ENCODE measurements around the gene STUM.

The STUM gene

DNA sequence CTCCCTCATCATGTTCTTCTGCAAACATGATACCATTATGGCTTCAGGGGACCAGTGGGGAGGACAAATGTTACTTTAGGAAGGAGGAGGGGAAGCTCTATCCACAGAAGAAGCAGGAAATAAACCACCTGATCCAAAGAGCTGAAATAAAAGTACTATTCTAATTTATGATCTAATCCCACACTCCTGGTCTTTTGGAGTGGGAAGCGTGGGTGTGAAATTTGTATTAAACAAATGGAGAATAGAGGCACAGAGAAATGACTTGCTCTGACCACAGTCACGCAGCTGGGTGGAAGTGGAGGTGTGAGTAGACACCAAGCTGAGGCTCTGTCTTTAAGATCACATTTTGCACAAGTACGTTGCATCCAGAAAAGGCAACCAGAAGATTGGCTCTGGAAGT is 14.5 kb upstream of the STUM start:
- no peak for DNase-seq

DNA sequence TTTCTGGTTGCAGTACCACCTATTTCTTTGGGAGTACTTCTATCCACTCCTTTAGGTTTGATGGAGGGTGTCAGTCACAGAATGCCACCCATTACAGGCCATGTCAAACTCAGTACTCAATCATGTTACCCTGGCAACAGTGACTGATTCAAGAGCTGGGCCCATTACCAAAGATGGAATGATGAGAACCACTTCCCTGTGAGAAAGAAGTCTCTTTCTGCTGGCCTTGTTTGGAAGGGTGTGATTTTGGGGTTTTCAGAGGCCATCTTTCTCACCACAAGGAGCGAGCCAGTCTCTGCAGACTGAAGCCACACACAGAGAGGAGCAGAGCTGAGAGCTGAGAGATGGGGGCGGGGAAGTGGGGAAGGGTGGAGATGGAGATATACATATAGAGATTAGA is 13.9 kb upstream of the STUM start:
- no peak for DNase-seq

DNA sequence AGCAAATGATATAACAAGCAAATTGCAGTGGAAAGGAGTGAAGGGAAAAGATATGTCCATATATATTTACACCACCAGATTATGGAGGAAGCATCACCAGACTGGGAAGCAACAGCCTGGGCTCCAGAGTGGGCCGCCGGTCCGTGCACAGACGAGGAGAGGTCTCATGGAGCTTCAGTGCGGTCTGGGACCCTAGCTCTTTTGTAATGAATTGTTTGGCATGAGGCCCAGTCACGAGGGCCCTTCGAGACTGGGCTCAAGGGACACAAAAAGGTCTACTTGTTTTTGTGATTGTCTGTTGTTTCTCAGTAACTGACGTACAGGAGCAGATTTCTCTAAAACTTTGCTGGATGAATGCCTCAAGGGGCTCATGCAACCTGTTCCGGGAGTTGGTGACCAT is 12.9 kb upstream of the STUM start:
- DNase-seq = no peak

DNA sequence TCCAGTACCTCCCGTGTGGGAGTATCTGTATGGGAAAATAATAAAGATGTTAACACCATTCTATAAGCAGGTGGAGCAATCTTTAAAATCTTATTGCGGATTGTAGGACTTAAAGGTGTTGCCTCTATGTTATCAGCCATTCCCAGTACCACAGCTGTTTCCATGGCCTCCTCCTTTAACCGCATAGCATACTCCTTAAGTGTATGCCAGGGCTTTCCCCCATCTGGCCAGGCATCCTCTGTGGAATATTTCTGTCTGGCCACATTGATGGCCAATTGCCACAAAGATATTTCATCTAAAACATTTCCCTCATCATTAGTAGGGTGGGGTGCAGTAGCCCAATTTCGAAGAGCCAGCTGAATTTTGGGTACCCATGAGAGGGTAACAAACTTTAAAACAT is 7.3 kb upstream of the STUM start:
- DNase-seq = no peak

DNA sequence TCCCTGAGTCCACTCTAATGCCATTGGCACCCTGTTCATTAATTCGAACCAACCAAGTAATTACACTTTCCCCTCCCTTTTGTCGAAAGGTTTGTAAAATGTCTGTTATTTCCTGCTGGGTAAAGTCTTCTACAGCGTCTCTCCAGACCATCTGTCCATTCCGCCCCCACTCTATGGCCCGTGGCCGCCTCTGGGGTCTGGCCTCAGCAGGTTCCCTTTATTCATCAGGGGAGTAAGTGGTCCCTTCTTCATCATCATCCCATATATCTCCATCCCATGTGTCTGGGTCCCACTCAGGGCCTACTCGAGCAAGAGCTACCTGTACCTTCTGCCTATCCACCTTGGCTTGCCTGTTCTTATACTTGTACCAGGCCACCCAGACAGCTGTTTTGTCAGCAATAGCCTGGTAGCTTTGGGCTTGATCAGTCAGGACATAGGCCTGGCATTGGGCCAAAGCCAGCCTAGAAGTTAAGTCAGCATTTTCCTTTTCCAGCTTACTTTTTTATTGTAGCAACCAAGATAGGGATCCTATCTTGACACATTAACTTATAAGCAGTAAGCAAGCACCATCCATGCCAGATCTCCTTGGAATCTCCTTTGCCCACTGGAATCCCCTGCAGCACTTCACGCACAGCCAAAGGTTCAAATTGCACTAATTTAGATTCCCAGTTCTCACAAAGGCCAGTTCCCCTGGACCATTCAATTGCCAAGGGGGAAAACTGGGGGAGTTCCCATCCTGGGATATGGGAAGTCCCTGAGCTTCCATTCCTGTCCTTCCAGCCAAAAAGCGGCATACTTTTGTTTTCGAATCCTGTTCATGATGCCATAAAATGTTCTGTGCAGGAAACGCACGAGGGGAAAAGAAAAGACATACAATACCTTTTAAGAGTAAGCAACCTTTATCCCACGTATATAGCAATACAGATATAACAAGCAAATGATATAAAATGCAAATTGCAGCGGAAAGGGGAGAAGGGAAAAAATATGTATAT is 6.6 kb upstream of the STUM start:
- no peak for DNase-seq

DNA sequence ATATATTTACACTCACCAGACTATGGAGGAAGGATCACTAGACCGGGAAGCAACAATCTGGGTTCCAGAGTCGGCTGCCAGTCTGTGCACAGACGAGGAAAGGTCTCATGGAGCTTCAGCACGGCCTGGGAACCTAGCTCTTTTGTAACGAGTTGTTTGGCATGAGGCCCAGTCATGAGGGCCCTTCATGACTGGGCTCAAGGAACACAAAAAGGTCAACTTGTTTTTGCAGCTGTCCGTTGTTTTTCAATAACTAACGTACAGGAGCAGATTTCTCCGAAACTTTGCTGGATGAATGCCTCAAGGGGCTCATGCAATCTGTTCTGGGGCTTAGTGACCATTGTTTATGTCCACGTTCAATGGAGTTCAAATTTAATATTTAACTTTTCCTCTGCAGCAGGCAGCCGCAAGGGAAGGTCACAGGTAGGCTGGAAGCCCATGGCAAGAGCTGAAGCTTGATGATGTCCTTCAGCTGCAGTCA is 5.9 kb upstream of the STUM start:
- DNase-seq = no peak

DNA sequence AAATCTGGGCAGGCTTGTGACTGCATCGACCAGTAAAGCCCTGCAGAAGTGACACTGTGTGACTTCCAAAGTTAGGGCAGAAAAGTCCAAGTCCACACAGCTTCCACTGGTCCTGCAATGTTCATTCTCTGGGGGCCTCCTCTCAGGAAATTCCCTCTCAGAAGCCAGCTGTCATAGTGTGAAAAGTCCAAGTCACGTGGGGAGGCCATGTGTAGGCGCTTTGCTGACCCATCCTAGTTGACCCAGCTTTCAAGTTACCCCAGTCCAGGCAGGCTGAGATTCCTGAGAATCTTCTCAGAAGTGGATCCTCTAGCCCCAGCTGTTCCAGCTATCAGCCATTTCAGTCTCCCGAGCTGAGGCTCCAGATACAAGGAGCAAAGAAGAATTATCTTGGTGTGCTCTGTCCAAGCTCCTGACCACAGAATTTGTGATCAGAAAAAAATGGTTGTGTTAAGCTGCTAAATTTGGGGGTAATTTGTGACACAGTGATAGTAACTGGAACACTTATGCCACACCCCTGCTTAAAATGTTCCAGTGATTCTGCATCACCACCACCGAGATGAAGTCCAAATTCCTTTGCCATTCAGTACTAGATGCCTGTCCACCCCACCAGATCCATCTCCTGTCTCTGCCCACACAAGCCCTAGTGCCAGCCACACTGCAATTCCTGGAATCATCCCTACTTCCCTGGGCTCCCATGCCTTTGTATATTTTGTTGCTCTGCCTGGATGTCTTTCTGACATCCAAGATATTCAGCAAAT is 2.5 kb upstream of the STUM start:
- no peak for DNase-seq

DNA sequence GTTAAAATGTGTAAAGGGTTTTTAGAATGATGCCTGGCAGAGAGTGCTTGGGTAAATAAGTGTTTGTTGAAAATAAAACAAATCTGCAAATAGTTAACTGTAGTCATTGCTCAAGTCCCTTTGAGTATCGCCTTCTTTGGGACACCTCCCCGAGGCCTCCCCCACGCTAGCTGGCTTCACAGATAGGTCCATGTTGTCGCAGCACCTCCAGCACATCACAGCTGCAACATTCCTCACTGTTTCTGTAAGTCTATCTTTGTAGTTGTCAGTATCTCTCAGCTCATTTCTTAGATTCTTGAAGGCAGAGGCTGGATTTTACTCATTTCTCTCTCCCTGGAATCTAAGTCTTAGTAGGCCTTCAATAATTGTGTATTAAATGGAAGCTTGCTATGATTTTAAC is 1.6 kb upstream of the STUM start:
- no peak for DNase-seq

DNA sequence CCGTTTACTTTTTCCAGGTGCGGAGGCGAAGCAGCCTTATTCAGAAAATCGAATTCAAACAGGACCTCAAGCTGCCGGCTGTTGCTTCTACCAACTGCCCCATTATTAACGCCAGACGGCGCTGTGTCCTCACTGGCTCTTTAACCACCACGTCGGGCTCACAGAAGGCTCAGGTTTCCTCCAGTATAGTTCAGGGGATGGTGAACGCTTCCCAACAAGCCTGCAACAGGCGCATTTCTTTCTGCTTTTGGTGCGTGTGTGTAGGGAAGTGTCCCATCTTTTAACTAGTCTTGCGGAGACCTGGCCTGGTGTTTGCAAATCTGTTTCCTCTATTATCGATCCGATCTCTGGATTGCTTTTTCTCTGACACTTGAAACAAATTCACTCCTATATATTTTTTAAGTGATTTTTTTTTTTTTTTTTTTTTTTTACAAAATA is 791 bp upstream of the STUM start:
- no peak for DNase-seq

DNA sequence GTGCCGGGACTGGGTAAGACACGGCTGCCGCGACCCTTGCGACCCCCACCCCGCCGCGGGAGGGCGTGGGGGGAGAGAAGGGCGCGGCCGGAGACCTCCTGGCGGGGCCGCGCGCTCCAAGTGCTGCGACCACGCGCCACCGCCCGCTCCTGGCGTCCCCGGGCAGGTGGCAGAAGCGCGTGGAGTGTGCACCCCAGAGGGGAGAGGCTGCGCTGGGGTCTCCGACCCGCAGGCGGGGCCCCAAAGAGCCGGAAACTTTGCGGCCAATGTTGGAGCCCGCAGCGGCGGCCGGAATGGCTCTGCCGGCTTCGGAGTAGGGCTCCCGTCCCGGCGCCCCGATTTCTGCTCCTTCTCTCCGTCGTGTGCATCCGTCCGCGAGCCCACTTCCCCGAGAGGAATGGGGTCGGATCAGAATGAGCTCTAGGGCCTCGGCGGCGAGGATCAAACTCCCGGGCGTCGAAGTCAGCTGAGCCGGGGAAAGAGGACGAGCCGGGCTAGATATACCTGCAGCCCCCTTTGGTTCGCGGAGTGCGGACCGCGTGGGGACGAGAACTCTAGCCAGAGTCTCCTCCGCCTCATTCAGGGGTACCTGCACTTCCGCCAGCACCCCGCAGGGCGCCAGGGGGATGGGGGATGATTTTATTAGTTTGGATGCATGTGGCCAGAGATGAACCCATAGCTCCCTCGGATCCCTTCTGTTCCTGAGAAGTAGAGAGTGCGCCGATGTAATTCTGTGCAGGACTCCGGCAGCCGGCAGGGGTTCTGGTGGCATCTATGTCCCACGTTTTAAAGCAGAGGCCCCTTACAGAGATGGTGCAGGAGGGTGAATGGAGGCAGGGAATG is 751 bp downstream of the STUM start:
- DNase-seq = no peak

DNA sequence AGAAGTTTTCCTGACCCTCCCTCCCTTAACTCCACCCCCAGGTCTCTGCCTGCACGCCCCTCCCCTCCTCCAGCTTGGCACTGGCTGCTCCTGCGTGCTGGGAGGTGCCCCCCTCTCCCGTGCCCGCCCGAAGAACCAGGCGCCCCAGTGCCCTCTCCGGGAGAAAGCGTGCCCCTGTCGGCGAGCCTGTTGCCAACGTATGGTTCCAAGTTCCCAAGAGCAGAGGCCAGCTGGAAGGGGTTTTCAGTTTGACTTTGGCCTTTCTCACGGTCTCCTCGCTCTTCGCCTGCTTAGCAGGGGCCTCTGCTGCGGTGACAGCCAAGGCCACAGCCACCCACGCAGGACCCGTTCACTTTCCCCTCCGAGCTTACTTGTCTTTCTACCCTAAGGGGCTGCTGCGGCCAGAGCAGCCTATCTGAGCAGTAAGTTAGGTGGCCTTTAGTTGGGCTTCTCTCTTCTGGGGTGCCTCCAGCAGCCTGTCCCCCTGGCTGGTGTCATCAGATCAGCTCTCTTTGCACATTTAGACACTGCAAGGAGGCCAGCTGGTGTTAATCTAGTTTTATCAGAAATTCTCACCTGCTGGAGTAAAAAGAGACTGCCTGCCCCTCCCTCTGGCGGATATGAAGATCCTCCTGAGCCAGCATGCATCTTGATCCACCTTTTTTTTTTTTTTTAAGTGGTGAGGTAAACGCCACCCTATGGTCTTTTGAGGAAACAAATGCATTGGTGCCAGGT is 1.5 kb downstream of the STUM start:
- no peak for DNase-seq

DNA sequence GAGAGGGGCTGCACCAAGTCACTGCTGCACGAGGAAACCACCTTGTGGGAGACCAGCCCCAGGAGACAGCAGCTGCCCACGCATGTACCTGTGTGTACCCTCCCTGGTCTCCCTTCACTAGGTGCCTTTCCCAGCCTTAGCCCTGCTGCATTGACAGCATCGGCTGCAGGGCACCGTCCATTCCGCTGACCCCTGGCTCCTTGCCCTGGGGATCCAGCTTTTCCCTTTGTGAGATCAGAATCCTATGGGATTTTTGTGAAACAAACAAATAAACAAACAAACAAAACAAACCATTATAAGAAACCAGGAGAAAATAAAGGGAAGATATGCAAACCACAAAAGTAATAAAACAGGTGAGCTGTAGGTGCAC is 2.1 kb downstream of the STUM start:
- no peak for DNase-seq

DNA sequence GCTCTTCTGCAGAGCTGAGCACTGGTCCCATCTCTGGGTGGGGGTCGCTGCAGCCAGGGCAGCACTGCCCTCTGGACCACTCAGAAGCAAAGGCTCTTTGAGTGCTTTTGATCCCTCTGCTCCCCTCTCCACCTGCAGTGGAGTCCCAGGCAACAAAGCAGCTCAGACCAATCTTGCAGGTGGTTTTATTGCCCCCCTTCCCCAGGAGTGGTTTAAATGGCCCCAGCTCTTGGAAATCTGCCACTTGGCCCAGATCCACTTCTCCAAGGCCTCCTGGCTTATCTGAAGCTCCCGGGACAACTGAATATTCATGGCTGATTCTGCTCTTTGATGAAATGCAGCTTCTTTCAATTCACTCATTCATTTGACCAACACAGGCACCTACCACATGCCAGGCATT is 2.7 kb downstream of the STUM start:
- DNase-seq = no peak

DNA sequence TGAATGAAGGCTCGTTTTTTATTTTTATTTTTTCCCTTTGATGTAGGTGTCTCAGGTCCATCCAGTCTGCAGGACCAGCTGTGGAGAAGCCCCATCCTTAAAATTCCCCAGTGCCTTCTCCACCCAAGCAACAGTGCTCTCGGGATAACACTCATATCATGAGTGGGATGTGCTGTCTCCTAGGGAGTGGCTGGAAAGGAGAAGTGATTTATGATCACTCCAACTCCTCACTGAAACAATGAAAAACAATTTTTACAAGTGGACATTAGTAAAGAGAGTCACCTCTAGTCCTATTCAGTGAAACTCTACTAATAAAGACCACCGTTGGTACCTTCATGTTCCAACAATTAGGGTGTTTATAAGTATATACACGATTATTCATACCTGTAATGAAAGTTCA is 3.5 kb downstream of the STUM start:
- no peak for DNase-seq

DNA sequence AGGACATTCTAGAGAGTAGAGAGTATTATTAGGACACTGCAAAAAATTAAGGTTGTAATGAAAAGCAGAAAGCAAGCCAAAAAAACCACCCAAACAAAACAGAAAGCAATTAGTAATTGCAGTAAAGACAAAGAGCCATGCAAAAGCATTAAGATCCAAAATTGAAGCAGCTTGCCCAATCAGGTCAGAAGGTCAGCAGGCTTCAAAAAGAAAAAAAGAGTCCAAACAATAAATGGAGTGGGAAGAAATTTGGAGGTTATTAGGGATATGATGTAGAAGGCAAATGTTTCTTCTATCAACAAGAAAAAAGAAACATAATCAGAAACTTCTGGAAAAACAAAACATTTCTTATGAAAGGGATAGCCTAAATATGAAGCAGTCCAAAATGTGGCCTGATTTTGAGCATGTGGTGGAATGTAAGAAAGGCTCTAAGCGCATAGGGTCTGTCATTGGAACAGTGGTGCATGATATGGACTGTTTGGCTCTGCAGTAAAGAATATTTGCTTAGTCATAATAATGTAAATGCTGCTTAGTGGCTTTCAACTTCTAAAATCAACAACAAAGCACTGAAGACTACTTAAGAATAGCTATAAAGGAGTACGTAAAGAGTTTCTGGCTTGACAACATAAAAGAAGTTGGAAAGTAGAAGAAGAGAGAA is 4.8 kb downstream of the STUM start:
- DNase-seq = no peak

DNA sequence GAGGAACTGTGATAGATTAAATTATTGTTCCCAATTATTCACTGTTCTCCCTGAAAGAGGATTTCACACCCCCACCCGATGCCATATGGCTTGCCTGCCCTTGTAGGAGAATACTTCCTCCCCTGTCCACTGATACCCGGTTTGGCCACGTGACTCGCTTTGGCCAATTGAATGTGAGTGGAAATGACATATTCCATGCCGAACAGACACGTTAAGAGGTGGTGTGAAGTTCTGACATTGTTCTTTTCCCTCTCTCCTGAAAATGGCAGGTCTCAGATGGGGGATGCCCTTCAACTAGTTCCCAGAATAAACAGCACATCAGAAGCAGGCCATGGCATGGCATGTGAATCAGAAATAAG is 5.3 kb downstream of the STUM start:
- no peak for DNase-seq

DNA sequence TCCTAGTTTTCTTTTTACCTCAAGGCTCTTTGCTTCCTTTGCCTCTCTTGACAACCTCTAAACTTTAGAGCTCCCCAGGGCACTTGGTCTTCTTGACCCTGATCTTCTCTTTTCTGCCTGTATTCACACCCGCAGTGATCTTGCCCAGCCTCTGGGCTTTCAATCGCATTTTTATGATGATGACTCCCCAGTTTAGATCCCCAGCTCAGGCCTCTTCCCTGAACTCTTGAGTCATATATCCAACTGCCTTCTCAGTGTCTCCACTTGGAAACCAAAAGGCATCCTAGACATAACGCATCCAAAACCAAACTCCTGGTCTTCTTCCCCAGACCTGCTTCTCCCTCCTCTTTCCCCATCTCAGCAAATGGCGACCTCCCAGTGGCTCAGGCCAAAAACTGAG is 6.5 kb downstream of the STUM start:
- DNase-seq = no peak

DNA sequence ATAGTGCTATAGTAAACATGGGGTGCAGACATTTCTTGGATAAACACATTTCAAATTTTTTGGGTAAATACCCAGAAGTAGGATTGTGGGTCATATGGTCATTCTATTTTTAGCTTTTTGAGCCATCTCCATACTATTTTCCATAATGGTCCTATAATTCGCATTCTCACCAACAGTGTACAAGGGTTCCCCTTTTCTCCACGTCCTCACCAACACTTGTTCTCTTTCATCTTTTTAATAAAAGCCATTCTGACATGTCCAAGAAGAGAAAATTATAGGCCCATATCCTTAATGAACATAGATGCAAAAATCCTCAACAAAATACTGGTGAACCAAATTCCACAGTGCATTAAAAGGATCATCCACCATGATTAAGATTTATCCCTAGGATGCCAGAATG is 8.9 kb downstream of the STUM start:
- no peak for DNase-seq

DNA sequence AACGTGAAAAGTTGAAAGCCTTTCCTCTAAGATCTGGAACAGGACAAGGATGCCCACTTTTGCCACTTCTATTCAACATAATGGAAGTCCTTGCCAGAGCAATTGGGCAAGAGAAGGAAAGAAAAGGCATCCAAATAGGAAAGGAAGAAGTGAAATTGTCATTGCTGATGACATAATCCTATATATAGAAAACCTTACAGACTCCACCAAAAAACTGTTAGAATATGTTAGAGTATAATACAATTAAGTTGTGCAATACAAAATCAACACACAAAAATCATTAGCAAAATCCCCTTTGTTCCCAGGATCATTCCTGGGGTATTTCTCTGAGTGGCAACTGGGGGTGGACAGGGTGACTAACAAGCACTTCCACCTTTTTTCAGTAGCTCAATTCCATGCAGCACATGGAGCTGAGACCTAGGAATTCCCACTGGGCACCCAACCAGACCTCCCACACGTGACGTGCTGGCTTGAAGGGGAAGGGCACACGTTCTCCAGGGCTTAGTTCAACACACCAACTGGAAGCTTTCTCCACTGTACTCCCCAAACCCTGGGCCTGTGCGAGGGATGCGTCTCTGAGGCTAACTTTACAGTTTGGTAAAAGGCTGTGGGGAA is 9.6 kb downstream of the STUM start:
- DNase-seq = no peak

DNA sequence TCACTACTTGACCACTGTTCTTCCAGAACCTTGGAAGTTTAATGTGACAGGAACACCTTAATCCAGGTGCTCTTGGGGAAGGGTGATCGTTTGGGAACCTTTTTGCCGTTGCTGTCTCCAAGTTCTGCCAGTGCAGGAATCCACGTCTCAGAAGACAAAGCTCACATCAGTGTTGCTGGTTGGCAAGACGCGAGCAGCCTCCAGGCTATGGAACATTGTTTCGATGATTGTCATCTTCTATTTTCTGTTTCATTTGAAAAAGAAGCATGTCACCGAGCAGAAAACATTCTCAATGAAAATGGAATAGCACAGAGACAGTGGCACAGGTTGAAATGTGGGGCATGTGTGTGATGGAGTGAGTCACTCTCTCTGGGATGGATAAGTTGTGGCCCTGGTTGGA is 11.7 kb downstream of the STUM start:
- DNase-seq = no peak

DNA sequence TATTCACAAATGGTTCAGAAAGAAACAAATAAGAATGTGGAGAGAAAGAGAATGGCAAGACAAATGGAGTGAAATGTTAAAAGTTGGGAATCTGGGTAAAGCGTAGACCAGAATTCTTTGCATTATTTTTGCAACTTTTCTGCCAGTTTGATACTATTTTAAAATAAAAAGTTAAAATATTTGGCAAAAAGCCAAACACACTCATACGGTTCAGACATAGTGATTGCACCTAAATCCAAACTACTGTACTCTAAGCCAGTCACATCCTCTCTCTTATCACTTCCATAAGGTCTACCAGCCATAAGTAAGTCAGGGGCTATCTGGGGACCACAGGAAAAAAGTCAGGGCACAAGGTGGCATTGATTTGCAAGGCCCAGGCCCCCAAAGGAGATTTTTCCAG is 14.4 kb downstream of the STUM start:
- no peak for DNase-seq

DNA sequence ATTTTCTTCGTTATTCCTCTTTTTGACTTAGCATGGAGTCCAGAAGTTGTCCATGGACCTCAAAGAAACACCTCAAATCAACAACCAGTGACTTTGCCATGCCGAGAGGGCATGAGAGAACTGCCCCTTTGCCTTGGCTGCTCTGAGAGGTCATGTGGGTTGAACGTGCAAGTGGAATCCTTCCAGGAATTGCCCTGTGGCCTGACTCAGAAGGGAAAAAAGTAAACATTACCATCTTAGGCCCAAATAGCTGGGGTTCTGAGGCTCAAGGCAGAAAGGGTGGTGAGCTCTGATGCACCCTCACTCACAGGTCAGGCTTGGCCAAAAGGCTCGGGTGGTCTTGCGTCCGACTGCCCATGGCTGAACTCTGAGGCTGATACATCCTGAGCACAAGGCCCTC is 15.1 kb downstream of the STUM start:
- DNase-seq = no peak
